Testis (tissue), 2 donors: ENCODE measurements around the gene RNF32.

Experiments used
- CTCF ChIP-seq, 3 experiments: fragments of 450-650 bp in 2 of 3; fragments of 200-600 bp in 1 of 3; sonication (generic) in 1 of 3; IDR thresholded peaks; one replicate each; pipeline ENCODE4 v1.5.1; 2016 to 2019; ENCODE audit warnings: antibody characterized with exemption in 3 of 3, mild to moderate bottlenecking in 2 of 3, moderate library complexity in 1 of 3
- POLR2A ChIP-seq: fragments of 450-650 bp; IDR thresholded peaks from one replicate; pipeline ENCODE4 v1.6.1; 2017; ENCODE audit warnings: antibody characterized with exemption, mild to moderate bottlenecking, moderate library complexity

- TF ChIP-seq CTCF (IDR thresholded peaks at IDR 0.05) (no peak), POLR2A (no peak)
Measured at GRCh38 chr7:156609010-156609877, 31.3 kb upstream of the RNF32 start.
